VCaP (cell line): Measurements from ENCODE around the gene SPRY4.
"Not testable (repeated sequence)": the region's sequence is repeated elsewhere in the genome, so short reads cannot be mapped to it uniquely, and the experiment has no call there.

Source experiments
- H3K27ac ChIP-seq: fragments of 450-650 bp; 2 replicates; pipeline ENCODE4 v1.5.1; 2017
- TF ChIP-seq, protein P1 (sequence below): fragments of 450-650 bp; conservative IDR thresholded peaks from 2 replicates; pipeline ENCODE4 v1.5.1; 2017; ENCODE audit warnings: mild to moderate bottlenecking, moderate library complexity

Gene SPRY4

DNA sequence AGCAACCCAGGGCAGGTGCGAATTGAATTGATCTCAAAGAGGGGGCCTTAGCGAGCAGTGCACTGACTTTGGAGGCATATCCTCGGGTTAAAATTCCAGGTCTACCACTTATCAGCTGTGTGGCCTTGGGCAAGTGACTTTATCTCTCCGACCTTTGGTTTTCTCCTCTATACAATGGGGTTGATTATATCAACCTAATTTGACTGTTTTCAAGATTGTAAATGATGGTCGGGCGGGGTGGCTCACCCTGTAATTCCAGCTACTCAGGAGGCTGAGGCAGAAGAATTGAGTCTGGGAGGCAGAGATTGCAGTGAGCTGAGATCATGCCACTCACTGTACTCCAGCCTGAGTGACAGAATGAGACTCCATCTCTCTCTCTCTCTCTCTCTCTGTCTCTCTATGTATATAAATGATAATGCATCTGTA is 18.7 kb downstream of the SPRY4 start:
- H3K27ac ChIP-seq = no peak overlapping the region
- TF ChIP-seq, protein P1, sequence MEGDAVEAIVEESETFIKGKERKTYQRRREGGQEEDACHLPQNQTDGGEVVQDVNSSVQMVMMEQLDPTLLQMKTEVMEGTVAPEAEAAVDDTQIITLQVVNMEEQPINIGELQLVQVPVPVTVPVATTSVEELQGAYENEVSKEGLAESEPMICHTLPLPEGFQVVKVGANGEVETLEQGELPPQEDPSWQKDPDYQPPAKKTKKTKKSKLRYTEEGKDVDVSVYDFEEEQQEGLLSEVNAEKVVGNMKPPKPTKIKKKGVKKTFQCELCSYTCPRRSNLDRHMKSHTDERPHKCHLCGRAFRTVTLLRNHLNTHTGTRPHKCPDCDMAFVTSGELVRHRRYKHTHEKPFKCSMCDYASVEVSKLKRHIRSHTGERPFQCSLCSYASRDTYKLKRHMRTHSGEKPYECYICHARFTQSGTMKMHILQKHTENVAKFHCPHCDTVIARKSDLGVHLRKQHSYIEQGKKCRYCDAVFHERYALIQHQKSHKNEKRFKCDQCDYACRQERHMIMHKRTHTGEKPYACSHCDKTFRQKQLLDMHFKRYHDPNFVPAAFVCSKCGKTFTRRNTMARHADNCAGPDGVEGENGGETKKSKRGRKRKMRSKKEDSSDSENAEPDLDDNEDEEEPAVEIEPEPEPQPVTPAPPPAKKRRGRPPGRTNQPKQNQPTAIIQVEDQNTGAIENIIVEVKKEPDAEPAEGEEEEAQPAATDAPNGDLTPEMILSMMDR = no peak

- TF ChIP-seq, protein P1 = no peak
- no peak overlapping the region for H3K27ac ChIP-seq
Measured at GRCh38 chr5:142305211-142305610, 19.6 kb downstream of the SPRY4 start.

GRCh38 chr5:142304013-142304701 is 20.7 kb downstream of the SPRY4 start:
- TF ChIP-seq, protein P1 = no peak
- H3K27ac ChIP-seq = no peak overlapping the region

GRCh38 chr5:142303565-142303964 is 21.3 kb downstream of the SPRY4 start:
- TF ChIP-seq, protein P1 = no peak

DNA sequence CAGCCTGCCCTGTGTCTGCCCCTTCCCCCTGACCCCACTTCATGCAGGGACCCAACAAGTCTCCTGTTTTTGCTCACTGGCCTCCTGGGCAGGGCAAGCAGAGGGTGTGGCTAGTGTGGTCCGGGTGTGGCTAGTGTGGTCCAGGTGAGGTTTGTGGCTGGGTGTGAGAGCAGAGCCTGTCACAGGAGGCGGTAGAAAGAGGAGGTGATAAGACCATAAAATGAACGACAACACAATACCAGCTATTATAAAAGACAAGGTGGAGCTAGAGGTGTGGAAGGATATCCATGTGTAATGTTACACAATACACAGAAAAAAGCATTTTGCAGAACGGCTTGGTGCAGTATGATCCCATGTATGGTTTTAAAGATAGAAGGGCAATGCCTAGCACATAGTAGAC is 23.3 kb downstream of the SPRY4 start:
- no peak overlapping the region for H3K27ac ChIP-seq
- TF ChIP-seq, protein P1 = no peak

More at GRCh38 chr5:142303565-142303964, 21.3 kb downstream of the SPRY4 start:
- H3K27ac ChIP-seq = no peak overlapping the region

DNA sequence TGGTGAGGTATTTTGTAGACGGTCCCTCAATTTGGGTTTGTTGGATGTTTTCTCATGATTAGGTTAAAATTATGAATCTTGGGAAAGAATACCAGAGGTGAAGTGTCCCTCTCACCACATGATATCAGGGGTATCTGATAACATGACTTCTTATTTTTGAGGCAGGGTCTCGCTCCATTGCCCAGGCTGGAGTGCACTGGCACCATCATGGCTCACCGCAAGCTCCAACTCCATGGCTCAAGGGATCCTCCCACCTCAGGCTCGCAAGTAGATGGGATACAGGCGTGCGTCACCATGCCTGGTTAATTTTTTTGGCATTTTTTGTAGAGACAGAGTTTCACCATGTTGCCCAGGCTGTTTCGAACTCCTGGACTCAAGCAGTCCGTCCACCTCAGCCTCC is 24.1 kb downstream of the SPRY4 start:
- H3K27ac ChIP-seq = no peak overlapping the region
- TF ChIP-seq, protein P1 = no peak

- no peak overlapping the region for H3K27ac ChIP-seq
- TF ChIP-seq, protein P1 = no peak
Measured at GRCh38 chr5:142298789-142299188, 26.0 kb downstream of the SPRY4 start.

- H3K27ac ChIP-seq = not testable (repeated sequence)
Measured at GRCh38 chr5:142297786-142298185, 27.0 kb downstream of the SPRY4 start.
